CD4-positive, alpha-beta memory T cell (primary cell): ENCODE data around the gene LIM2. TPM values are rescaled to one million over a fixed set of nuclear protein-coding genes. Genes with fewer than 3 reads are reported as not detected.

Experiments used
- CTCF ChIA-PET: fragments of 350-600 bp; sonication (Branson Sonifier 250); formaldehyde crosslinking; loops from one replicate; lab custom pipeline; 2021; ENCODE audit warnings: inconsistent platforms; ENCODE audit not compliant: partially characterized antibody; lab: Charles Lee
- POLR2A ChIA-PET: fragments of 350-600 bp; sonication (Branson Sonifier 250); formaldehyde crosslinking; loops from one replicate; lab custom pipeline; 2021; ENCODE audit not compliant: partially characterized antibody; lab: Charles Lee
- DNase-seq, 5 donors: peaks; one replicate each; pipeline versions ENCODE4 v3.0.0 to v3.0.0-alpha.2; 2020 to 2022; ENCODE audit warnings: mixed read lengths in 1 of 5
- H3K27ac ChIP-seq: one replicate; pipeline ENCODE4 v1.7.0; 2013; ENCODE audit warnings: low read depth, low read length
- H3K27me3 ChIP-seq: 2 replicates; pipeline ENCODE4 v1.7.0; 2013; ENCODE audit warnings: mild to moderate bottlenecking, low read length, moderate library complexity; ENCODE audit not compliant: insufficient read depth
- H3K36me3 ChIP-seq: 2 replicates; pipeline ENCODE4 v1.7.0; 2013; ENCODE audit warnings: mild to moderate bottlenecking, low read length, moderate library complexity; ENCODE audit not compliant: insufficient read depth
- H3K4me1 ChIP-seq: 2 replicates; pipeline ENCODE4 v1.7.0; 2013; ENCODE audit warnings: mild to moderate bottlenecking, low read length, moderate library complexity; ENCODE audit not compliant: insufficient read depth
- H3K4me3 ChIP-seq, 2 donors: one replicate each; pipeline ENCODE4 v1.7.0; 2013; ENCODE audit warnings: low read length in 2 of 2, mild to moderate bottlenecking in 1 of 2
- H3K9me3 ChIP-seq, 2 donors: one replicate each; pipeline ENCODE4 v1.7.0; 2013; ENCODE audit warnings: low read length in 2 of 2, control low read depth in 1 of 2; ENCODE audit not compliant: control insufficient read depth in 1 of 2
- H3K27ac Mint-ChIP-seq, 7 donors: one replicate each; pipeline ENCODE4 v1.8.0; 2020 to 2021; ENCODE audit warnings: mixed read lengths in 7 of 7, mild to moderate bottlenecking in 6 of 7, inconsistent platforms in 3 of 7, moderate library complexity in 3 of 7
- H3K27me3 Mint-ChIP-seq, 2 donors: one replicate each; pipeline ENCODE4 v1.8.0; 2020 to 2021; ENCODE audit warnings: mixed read lengths in 2 of 2
- H3K36me3 Mint-ChIP-seq, 2 donors: one replicate each; pipeline ENCODE4 v1.8.0; 2020 to 2021; ENCODE audit warnings: mixed read lengths in 2 of 2, inconsistent platforms in 1 of 2, mild to moderate bottlenecking in 1 of 2
- H3K4me1 Mint-ChIP-seq, 4 donors: one replicate each; pipeline ENCODE4 v1.8.0; 2020 to 2021; ENCODE audit warnings: mixed read lengths in 4 of 4, mild to moderate bottlenecking in 1 of 4
- H3K4me3 Mint-ChIP-seq, 8 donors: one replicate each; pipeline ENCODE4 v1.8.0; 2020 to 2021; ENCODE audit warnings: mixed read lengths in 8 of 8, mild to moderate bottlenecking in 7 of 8, moderate library complexity in 6 of 8, inconsistent platforms in 3 of 8
- H3K9me3 Mint-ChIP-seq, 8 donors: one replicate each; pipeline ENCODE4 v1.8.0; 2020 to 2021; ENCODE audit warnings: mixed read lengths in 8 of 8, mild to moderate bottlenecking in 5 of 8, inconsistent platforms in 3 of 8, moderate library complexity in 1 of 8
- intact Hi-C: fragments of 100-400 bp; cut with micrococcal nuclease; formaldehyde crosslinking; loops from one replicate; pipeline ENCODE4 v1.15.1; 2023
- polyA plus RNA-seq, 2 donors: library from polyadenylated mRNA; unstranded; fragments of 300-500 nt; fragmentation: Illumina TruSeq; gene quantifications; one replicate each; pipeline ENCODE4 v1.2.3, GENCODE V29; 2021
- total RNA-seq, 2 experiments: library from RNA; stranded (reverse); gene quantifications; one replicate each; pipeline ENCODE4 v1.2.3, GENCODE V29; 2021

LIM2 gene, protein sequence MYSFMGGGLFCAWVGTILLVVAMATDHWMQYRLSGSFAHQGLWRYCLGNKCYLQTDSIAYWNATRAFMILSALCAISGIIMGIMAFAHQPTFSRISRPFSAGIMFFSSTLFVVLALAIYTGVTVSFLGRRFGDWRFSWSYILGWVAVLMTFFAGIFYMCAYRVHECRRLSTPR
- total RNA-seq: not detected
- not detected for polyA plus RNA-seq

GRCh38 chr19:51387924-51388389 is at the start of gene LIM2:
TSS of gene LIM2 (minus strand) at chr19:51387974. CDS start at chr19:51387443, 531 bp downstream.
- Histone ChIP-seq H3K27ac (no peak within 1 kb of the TSS), H3K4me1 (no peaks in the 10 kb centered on the region), H3K36me3 (no peaks in the 10 kb centered on the region), H3K4me3 (no peak within 1 kb of the TSS), H3K27me3 (no peaks in the 10 kb centered on the region), H3K9me3 (no peaks in the 10 kb centered on the region)
- Mint-ChIP-seq H3K27ac (peak within 1 kb of the TSS in 3 of 7 donors; percentile 36 to 42 (median 36)), H3K9me3 (peaks cover 0 to 1% (median 0%) of the 10 kb centered on the region in 8 donors), H3K27me3 (no peaks in the 10 kb centered on the region), H3K4me3 (peak within 1 kb of the TSS in 2 of 8 donors; percentile 4 to 39), H3K36me3 (no peaks in the 10 kb centered on the region), H3K4me1 (peaks cover 3 to 7% (median 5%) of the 10 kb centered on the region in 4 donors)
- ChIA-PET POLR2A (no interaction called here), CTCF (interaction anchor here (0.9 to 1.6 kb wide), 3 partner anchors 10 to 33 kb away, joined by 3 to 4 read pairs (median 3); no protein-coding TSS in a partner anchor)
- intact Hi-C loops: no loop called here
- no peak for DNase-seq

- ChIA-PET POLR2A (no interaction called here), CTCF (interaction anchor here (0.8 kb wide), 1 partner anchor 37 kb away, joined by 3 read pairs; no protein-coding TSS in a partner anchor)
- no peak overlapping the region for H3K4me3 ChIP-seq
- no peak overlapping the region for H3K27ac Mint-ChIP-seq
- H3K4me1 ChIP-seq: peaks cover 14% of the 10 kb centered on the region
- H3K36me3 ChIP-seq: no peaks in the 10 kb centered on the region
- peaks cover 0 to 2% (median 0%) of the 10 kb centered on the region in 8 donors for H3K9me3 Mint-ChIP-seq
- no peak for DNase-seq
- no peaks in the 10 kb centered on the region for H3K9me3 ChIP-seq
- H3K4me3 Mint-ChIP-seq: no peak overlapping the region
- H3K4me1 Mint-ChIP-seq: peaks cover 2 to 11% (median 5%) of the 10 kb centered on the region in 4 donors
- no peaks in the 10 kb centered on the region for H3K27me3 ChIP-seq
- intact Hi-C loops: no loop called here
- H3K27ac ChIP-seq: no peak overlapping the region
- no peaks in the 10 kb centered on the region for H3K36me3 Mint-ChIP-seq
- H3K27me3 Mint-ChIP-seq: peaks cover 9 to 14% of the 10 kb centered on the region in 2 donors
These were observed 46.7 kb upstream of the LIM2 start for GRCh38 chr19:51434456-51434855.

DNA sequence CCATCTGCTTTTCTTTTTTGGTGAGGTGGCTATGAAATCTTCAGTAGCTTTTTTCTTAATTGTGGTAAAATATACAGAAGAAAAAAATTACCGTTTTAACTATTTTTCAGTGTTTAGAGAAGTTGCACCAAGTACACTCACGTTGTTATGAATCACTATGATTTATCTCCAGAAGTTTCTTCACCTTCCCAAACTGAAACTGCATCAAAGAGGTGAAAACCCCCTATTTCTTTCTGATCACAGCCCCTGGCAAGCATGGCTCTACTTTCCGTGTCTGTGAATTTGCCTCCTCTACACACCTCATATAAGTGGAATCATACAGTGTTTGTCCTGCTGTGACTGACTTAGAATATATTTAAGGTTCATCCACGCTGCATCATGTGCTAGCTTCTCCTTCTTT is 45.3 kb upstream of the LIM2 start:
- peaks cover 0 to 2% (median 0%) of the 10 kb centered on the region in 8 donors for H3K9me3 Mint-ChIP-seq
- no peak overlapping the region for H3K27ac Mint-ChIP-seq
- peaks cover 0 to 1% (median under 1%) of the 10 kb centered on the region in 4 donors for H3K4me1 Mint-ChIP-seq
- no peaks in the 10 kb centered on the region for H3K36me3 ChIP-seq
- no peaks in the 10 kb centered on the region for H3K4me1 ChIP-seq
- CTCF ChIA-PET: interaction anchor here (0.7 kb wide), 2 partner anchors 22 to 45 kb away, joined by 3 to 5 read pairs; partner anchors contain the start of gene CEACAM18
- H3K27me3 ChIP-seq: no peaks in the 10 kb centered on the region
- peaks cover 9 to 11% of the 10 kb centered on the region in 2 donors for H3K27me3 Mint-ChIP-seq
- H3K4me3 Mint-ChIP-seq: no peak overlapping the region
- POLR2A ChIA-PET: no interaction called here
- H3K9me3 ChIP-seq: no peaks in the 10 kb centered on the region
- H3K4me3 ChIP-seq: no peak overlapping the region
- H3K36me3 Mint-ChIP-seq: no peaks in the 10 kb centered on the region
- intact Hi-C loops: no loop called here
- no peak for DNase-seq
- no peak overlapping the region for H3K27ac ChIP-seq

DNA sequence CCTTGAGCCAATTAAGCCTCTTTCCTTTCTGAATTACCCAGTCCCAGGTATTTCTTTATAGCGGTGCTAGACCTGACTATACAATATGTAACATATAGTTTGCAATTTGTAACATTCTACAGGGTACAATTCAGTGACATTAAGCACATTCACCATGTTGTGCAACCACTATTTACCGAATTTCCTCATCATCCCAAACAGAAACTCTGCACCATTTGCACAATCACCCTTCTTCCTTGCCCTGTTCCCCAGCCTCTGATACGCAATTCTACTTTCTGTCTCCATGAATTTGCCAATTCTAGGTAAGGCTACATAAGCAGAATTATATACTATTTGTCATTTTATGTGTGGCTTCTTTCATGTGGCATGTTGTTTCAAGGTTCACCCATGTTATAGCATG is 43.4 kb upstream of the LIM2 start:
- no peaks in the 10 kb centered on the region for H3K4me1 ChIP-seq
- no peaks in the 10 kb centered on the region for H3K36me3 Mint-ChIP-seq
- intact Hi-C loops: no loop called here

DNA sequence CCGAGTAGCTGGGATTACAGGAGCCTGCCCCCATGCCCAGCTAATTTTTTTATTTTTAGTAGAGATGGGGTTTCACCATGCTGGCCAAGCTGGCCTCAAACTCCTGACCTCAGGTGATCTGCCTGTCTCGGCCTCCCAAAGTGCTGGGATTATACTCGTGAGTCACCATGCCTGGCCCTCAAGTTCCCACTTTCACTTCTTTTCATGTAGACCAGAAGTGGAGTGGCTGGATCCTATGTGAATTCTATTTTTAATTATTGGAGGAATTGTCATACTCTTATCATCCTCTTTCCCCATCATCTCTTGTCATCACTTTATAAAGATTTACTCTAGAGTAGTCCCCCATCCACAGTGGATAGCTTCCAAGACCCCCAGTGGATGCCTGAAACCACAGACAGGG is 42.4 kb upstream of the LIM2 start:
- no peaks in the 10 kb centered on the region for H3K36me3 ChIP-seq
- H3K27ac ChIP-seq: no peak overlapping the region
- H3K4me1 ChIP-seq: no peaks in the 10 kb centered on the region
- Mint-ChIP-seq H3K4me3 (no peak overlapping the region), H3K27me3 (peaks cover 0 to 2% of the 10 kb centered on the region in 2 donors), H3K4me1 (no peaks in the 10 kb centered on the region), H3K27ac (peak overlapping the region in 1 of 7 donors; percentile 57), H3K36me3 (no peaks in the 10 kb centered on the region), H3K9me3 (peaks cover 0 to 2% (median 0%) of the 10 kb centered on the region in 8 donors)
- no peaks in the 10 kb centered on the region for H3K9me3 ChIP-seq
- intact Hi-C loops: no loop called here
- no peak for DNase-seq
- H3K4me3 ChIP-seq: no peak overlapping the region
- ChIA-PET POLR2A (no interaction called here), CTCF (no interaction called here)
- H3K27me3 ChIP-seq: no peaks in the 10 kb centered on the region

More for the DNA sequence above, 43.4 kb upstream of the LIM2 start:
- no peaks in the 10 kb centered on the region for H3K9me3 ChIP-seq
- Mint-ChIP-seq H3K27me3 (peaks cover 3 to 4% of the 10 kb centered on the region in 2 donors), H3K9me3 (peaks cover 0 to 2% (median 0%) of the 10 kb centered on the region in 8 donors), H3K4me1 (no peaks in the 10 kb centered on the region), H3K4me3 (no peak overlapping the region), H3K27ac (no peak overlapping the region)
- H3K36me3 ChIP-seq: no peaks in the 10 kb centered on the region
- no peak for DNase-seq
- ChIA-PET CTCF (no interaction called here), POLR2A (no interaction called here)
- H3K27me3 ChIP-seq: no peaks in the 10 kb centered on the region
- no peak overlapping the region for H3K4me3 ChIP-seq
- H3K27ac ChIP-seq: no peak overlapping the region

GRCh38 chr19:51427201-51427600 is 39.4 kb upstream of the LIM2 start:
- H3K9me3 ChIP-seq: no peaks in the 10 kb centered on the region
- Mint-ChIP-seq H3K27me3 (peaks cover 0 to 2% of the 10 kb centered on the region in 2 donors), H3K4me3 (no peak overlapping the region), H3K4me1 (peaks cover 0 to 5% (median 0%) of the 10 kb centered on the region in 4 donors), H3K36me3 (no peaks in the 10 kb centered on the region), H3K27ac (peak overlapping the region in 1 of 7 donors; percentile 29), H3K9me3 (peaks cover 0 to 2% (median 0%) of the 10 kb centered on the region in 8 donors)
- no peaks in the 10 kb centered on the region for H3K36me3 ChIP-seq
- H3K4me3 ChIP-seq: no peak overlapping the region
- ChIA-PET CTCF (interaction anchor here (0.9 to 1.9 kb wide), 2 partner anchors 9 to 90 kb away, joined by 3 to 7 read pairs; no protein-coding TSS in a partner anchor), POLR2A (no interaction called here)
- H3K27ac ChIP-seq: no peak overlapping the region
- H3K27me3 ChIP-seq: no peaks in the 10 kb centered on the region
- DNase-seq: no peak
- H3K4me1 ChIP-seq: no peaks in the 10 kb centered on the region
- intact Hi-C loops: no loop called here

- Histone ChIP-seq H3K4me3 (no peak overlapping the region), H3K4me1 (no peaks in the 10 kb centered on the region), H3K27ac (no peak overlapping the region), H3K9me3 (no peaks in the 10 kb centered on the region), H3K27me3 (no peaks in the 10 kb centered on the region), H3K36me3 (no peaks in the 10 kb centered on the region)
- Mint-ChIP-seq H3K27ac (peak overlapping the region in 1 of 7 donors; percentile 24), H3K4me1 (peaks cover 0 to 8% (median 3%) of the 10 kb centered on the region in 4 donors), H3K4me3 (no peak overlapping the region), H3K27me3 (peaks cover 8 to 18% of the 10 kb centered on the region in 2 donors), H3K9me3 (no peaks in the 10 kb centered on the region), H3K36me3 (no peaks in the 10 kb centered on the region)
- DNase-seq: peak; percentile 67 to 75 (median 69)
- ChIA-PET POLR2A (interaction anchor here (1.4 to 1.9 kb wide), 2 partner anchors 20 to 92 kb away, joined by 3 to 11 read pairs; no protein-coding TSS in a partner anchor), CTCF (interaction anchor here (0.6 to 7.3 kb wide), 15 partner anchors 11 to 356 kb away, joined by 3 to 84 read pairs (median 4); no protein-coding TSS in a partner anchor)
- intact Hi-C loops: loop anchor here (1.0 to 2.0 kb wide), 4 partner anchors 19 to 235 kb away; no protein-coding TSS in a partner anchor
These were observed 34.3 kb upstream of the LIM2 start for GRCh38 chr19:51422053-51422448.
